ENCODE results near the gene CASP2.

- TF ChIP-seq CTCF (optimal IDR thresholded peaks at IDR 0.05 in 1 of 3, IDR thresholded peaks at IDR 0.05 in 1 of 3, conservative IDR thresholded peaks at IDR 0.05 in 1 of 3; ENCODE audit: extremely low read depth in 1 of 3, insufficient read depth in 2 of 3, low read length in 3 of 3) = peak in 2 of 3 experiments; percentile 7 to 15
- no peak for TF ChIP-seq EZH2 (IDR thresholded peaks at IDR 0.05; ENCODE audit: low read length)
Observed at GRCh38 chr7:143256325-143256724, 31.8 kb upstream of the CASP2 start.

Measured in keratinocyte (primary cell).